Putamen (tissue), 1 donor: ENCODE measurements around the gene NDUFB4.
"Not testable (repeated sequence)": the region's sequence is repeated elsewhere in the genome, so short reads cannot be mapped to it uniquely, and the experiment has no call there.

Experiments used
- DNase-seq: peaks from one replicate; pipeline ENCODE4 v3.0.0-alpha.2; 2016; ENCODE audit warnings: low spot score

The NDUFB4 gene

DNA sequence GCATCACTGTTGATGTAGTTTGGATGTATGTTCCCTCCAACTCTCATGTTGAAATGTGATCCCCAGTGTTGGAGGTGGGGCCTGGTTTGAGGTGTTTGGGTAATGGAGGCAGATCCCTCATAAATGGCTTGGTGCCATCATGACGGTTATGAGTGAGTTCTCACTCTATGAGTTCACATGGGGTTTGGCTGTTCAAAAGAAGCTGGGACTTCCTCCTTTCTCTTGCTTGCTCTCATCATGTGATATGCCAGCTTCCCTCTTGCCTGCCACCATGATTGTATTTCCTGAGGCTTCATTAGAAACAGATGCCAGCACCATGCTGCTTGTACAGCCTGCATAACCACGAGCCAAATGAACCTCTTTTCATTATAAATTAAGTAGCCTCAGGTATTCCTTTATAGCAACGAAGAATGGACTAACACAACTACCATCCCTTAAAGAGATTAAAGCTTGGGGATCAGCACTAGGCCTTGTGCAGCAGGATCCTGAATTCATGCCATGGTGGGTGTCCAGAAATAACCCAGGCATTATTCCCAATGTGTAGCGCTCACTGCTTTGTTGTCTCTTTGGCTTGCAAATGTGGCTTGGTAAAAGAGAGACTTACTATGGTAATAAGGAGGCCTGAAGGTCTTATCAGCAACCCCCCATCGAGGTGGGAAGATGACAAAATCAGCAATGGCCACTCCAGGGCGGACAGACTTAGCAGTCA is 41.9 kb downstream of the NDUFB4 start:
- DNase-seq = no peak

DNA sequence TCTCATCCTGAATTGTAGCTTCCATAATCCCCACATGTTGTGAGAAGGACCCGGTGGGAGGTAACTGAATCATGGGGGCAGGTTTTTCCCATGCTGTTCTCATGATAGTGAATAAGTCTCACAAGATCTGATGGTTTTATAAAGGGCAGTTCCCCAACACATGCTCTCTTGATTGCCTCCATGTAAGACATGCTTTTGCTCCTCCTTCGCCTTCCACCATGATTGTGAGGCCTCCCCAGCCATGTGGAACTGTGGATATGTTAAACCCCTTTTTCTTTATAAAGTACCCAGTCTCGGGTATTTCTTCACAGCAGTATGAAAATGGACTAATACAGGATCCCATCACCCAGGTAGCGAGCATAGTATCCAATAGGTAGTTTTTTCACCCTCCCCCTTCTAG is 42.7 kb downstream of the NDUFB4 start:
- not testable (repeated sequence) for DNase-seq

DNA sequence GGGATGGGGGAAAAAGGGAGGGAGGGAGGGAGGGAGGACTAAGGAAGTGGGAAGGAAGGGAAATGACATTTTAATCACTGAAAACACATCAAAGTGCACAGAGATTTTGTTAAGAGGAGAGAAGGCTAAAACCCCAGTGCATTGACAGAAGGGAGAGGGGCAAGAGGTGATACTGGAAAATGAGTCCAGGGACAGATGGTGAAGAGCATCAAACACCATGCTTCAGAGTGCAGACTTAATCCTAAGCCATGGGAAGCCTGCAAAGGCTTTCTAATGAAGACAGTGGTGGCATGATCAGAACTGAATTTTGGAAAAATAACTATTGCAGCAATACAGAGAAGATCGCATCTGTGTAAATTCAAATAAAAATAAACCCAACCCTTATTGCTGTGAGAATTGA is 44.1 kb downstream of the NDUFB4 start:
- DNase-seq = no peak

DNA sequence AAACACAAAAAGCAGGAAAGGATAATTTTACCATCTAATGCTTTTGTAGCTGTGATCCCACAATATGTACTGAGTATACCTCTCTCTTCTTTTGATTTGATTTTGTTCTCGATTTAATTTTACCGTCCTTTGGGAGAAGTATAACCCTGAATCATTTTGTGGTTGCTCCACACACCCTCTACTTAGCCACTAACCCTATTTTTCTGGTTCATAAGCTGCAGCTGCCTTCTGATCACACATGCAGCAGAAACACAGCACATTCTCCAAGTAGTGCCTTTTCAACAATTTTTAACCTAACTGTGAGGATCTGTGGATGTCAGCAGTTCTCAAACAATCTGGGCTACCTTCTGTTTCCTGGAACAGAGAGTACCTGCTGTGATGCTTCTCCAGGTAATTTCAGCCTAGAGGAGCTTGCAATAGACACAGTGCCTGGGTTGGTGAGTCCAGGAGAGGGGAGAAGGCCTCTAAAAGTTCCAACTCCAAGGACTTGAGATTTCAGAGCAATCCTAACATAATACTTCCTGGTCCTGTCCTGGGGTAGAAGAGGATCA is 45.6 kb downstream of the NDUFB4 start:
- DNase-seq = no peak

DNA sequence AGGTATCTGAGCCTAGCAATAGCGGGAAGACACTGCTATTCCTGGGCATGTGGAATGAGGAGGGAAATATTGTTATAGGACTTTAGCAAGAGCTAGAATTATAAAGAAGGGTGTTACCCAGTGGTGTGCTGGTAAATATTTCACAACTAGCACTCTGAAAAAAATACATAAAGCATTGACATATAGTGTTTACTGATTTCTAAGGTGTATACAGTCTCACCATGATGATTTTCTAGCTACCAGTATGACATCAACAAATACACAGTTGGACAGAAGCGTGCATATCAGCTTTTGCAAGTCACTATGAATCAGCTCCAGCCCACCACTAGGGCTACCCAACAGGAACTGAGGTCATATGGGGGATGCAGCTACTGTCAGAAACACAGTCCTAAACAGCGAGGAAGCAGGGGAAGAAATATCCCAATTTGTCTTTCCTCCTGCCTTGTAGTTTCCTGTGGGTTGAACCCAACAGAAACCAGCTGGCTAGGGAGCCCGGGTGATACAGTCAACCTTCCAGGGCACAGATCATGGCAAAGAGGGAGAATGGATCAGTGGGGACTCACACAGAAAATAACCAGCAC is 46.3 kb downstream of the NDUFB4 start:
- no peak for DNase-seq

DNA sequence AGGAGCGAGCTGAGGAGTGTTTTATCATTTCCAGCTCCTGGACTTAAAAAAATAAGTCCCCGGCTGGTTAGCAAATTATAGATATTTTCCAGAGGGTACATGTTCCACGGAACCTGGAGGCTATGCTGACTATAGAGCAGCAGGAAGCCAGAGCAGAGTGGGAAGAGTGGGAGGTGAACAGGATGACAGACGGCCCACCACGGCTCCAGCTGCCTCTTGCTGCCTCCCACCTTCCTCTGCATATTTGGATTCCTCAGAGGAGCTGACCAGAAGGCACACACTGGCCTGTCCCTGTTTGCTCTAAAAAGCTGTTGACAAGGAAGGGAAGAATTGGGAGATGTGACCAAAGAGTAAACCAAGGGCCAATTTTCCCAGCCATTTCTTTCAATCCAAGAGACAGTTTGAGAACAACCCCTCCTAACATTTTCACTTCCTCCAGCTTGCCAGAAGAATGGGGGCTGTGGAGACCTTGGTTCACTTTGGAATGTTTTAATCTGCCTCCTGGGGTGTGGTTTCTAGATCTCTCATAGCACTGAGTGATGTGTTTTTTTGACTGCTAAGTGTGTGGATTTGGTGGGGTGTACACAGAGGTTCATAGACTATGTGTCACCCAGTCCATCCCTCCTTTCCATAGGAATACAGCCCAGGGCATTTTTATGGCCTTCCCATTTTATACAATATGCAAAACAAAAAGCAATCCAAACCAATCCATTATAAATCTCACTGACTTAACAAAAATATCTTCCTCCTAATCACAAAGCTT is 49.1 kb downstream of the NDUFB4 start:
- no peak for DNase-seq

DNA sequence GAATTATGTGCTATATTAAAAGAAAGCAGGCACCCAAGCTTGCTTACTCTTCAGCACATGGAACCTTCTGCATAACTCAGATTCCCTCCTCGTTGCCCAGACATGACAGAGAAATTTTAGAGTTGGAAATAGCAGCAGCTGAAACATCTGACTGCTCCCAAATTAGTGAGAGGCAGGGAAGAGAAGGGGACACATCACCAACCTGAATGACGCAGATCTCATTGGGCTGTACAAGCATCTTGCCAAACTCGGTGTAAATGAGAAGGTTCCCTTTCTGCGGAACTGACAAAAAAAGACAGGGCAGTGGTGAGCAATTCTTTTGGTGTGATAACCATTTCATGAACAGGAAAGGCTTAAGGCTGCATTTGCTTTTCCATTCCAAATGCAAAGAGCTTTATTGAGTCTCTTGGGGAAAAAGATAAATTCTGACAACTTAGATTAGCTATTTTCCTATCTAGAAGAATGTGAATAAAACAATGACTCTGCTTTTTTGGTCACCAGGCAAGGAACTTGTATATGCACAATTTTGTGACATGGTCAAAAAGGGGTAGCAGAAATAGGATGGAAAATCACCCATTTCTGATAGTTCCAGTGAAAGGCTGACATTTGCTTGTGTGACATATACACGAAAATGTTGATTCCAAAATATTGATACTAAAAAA is 50.8 kb downstream of the NDUFB4 start:
- no peak for DNase-seq

DNA sequence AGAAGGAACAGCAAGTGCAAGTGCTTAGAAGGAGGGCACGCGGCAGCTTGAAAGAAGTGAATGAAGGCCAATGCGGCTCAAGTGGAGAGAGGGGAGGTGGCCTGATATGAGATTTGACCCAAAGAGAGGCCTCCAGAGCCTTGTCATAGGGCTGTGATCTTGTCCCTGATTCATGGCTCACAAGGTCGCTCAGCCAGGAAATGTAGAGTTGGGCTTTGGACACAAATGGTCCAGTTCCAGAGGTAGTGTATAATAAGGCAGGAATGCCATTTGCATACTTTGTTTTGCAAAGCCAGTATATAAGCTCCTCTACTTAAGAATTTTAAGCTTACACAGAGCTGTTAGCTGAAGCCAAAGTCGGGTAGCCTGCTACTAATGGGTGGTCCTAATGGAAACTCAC is 52.2 kb downstream of the NDUFB4 start:
- no peak for DNase-seq

DNA sequence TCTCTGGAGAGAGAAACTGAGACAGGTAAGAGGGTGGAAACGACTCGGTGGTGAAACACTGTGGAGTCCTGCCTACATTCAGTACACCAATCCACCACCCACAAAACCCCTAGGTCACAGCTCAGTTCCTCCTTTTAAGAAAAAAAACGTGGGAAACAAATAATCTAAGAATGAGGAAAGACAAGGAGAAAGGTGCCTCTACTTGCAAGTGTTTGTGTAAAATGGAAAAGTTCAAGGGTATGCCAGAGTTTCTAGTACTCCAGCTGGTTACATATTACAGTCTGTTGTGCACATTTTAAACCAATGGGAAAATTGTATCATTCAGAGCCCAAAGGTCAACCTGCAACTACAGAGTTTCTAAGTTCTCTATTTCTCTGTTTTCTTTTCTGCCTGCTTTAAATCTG is 53.7 kb downstream of the NDUFB4 start:
- DNase-seq = no peak

DNA sequence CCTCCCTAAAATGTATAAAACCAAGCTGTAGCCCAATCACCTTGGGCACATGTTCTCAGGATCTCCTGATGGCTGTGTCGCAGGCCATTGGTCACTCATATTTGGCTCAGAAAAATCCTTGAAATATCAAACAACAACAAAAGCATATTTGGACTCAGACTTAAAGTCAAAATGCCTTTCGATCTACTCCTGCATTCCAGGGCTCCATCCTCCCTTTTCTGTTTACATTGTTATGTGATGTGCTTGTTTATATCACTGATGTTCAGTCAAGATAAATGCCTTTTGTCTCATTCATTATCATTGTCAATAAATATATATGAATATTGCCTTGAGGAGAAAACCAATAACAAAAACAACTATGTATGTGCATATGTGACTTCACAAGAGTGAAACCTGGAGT is 54.2 kb downstream of the NDUFB4 start:
- no peak for DNase-seq
